ENCODE measurements around the gene MBNL1. TPM values are rescaled to one million over a fixed set of nuclear protein-coding genes. Genes with fewer than 3 reads are reported as not detected.

The MBNL1 gene
- polyA plus RNA-seq, 1 experiment: 203 TPM

- TF ChIP-seq CTCF (IDR thresholded peaks at IDR 0.05; ENCODE audit: insufficient read depth, low read depth, low read length): no peak
- POLR2A ChIA-PET: no interaction called here
- CTCF ChIA-PET: interaction anchor here (1.2 kb wide), 1 partner anchor 33 kb away, joined by 3 read pairs; no protein-coding TSS in a partner anchor
- Histone ChIP-seq H3K36me3 (ENCODE audit: control insufficient read depth, insufficient read depth, low read length) (no peaks in the 10 kb centered on the region), H3K4me3 (ENCODE audit: low read depth, low read length) (no peak overlapping the region), H3K27me3 (ENCODE audit: control insufficient read depth, insufficient read depth, low read length) (no peaks in the 10 kb centered on the region)
- DNase-seq (ENCODE audit: low read depth): no peak
Observed at GRCh38 chr3:152317956-152318355, 49.2 kb downstream of the MBNL1 start.

GRCh38 chr3:152318512-152318911, 49.8 kb downstream of the MBNL1 start:
- ChIA-PET POLR2A (no interaction called here), CTCF (interaction anchor here (0.8 to 1.2 kb wide), 2 partner anchors 15 to 34 kb away, joined by 3 read pairs; no protein-coding TSS in a partner anchor)
- TF ChIP-seq CTCF (IDR thresholded peaks at IDR 0.05; ENCODE audit: insufficient read depth, low read depth, low read length): no peak
- Histone ChIP-seq H3K36me3 (ENCODE audit: control insufficient read depth, insufficient read depth, low read length) (no peaks in the 10 kb centered on the region), H3K27me3 (ENCODE audit: control insufficient read depth, insufficient read depth, low read length) (no peaks in the 10 kb centered on the region), H3K4me3 (ENCODE audit: low read depth, low read length) (no peak overlapping the region)
- DNase-seq (ENCODE audit: low read depth): no peak

GRCh38 chr3:152319256-152319655, 50.5 kb downstream of the MBNL1 start:
- DNase-seq (ENCODE audit: low read depth): no peak
- H3K4me3 ChIP-seq (ENCODE audit: low read depth, low read length): no peak overlapping the region
- H3K36me3 ChIP-seq (ENCODE audit: control insufficient read depth, insufficient read depth, low read length): no peaks in the 10 kb centered on the region
- no peak for TF ChIP-seq CTCF (IDR thresholded peaks at IDR 0.05; ENCODE audit: insufficient read depth, low read depth, low read length)
- POLR2A ChIA-PET: no interaction called here
- CTCF ChIA-PET: no interaction called here
- H3K27me3 ChIP-seq (ENCODE audit: control insufficient read depth, insufficient read depth, low read length): no peaks in the 10 kb centered on the region

- DNase-seq (ENCODE audit: low read depth): no peak
- ChIA-PET CTCF (no interaction called here), POLR2A (interaction anchor here (0.7 kb wide), 1 partner anchor 90 kb away, joined by 3 read pairs; no protein-coding TSS in a partner anchor)
- no peak for TF ChIP-seq CTCF (IDR thresholded peaks at IDR 0.05; ENCODE audit: insufficient read depth, low read depth, low read length)
- H3K27me3 ChIP-seq (ENCODE audit: control insufficient read depth, insufficient read depth, low read length): no peaks in the 10 kb centered on the region
- H3K36me3 ChIP-seq (ENCODE audit: control insufficient read depth, insufficient read depth, low read length): no peaks in the 10 kb centered on the region
- no peak overlapping the region for H3K4me3 ChIP-seq (ENCODE audit: low read depth, low read length)
Observed at GRCh38 chr3:152319831-152320617, 51.3 kb downstream of the MBNL1 start.

GRCh38 chr3:152321200-152321954, 52.6 kb downstream of the MBNL1 start:
- Histone ChIP-seq H3K4me3 (ENCODE audit: low read depth, low read length) (no peak overlapping the region), H3K27me3 (ENCODE audit: control insufficient read depth, insufficient read depth, low read length) (no peaks in the 10 kb centered on the region), H3K36me3 (ENCODE audit: control insufficient read depth, insufficient read depth, low read length) (no peaks in the 10 kb centered on the region)
- POLR2A ChIA-PET: interaction anchor here (0.6 to 0.7 kb wide), 2 partner anchors 52 to 61 kb away, joined by 4 read pairs; no protein-coding TSS in a partner anchor
- no peak for DNase-seq (ENCODE audit: low read depth)
- no peak for TF ChIP-seq CTCF (IDR thresholded peaks at IDR 0.05; ENCODE audit: insufficient read depth, low read depth, low read length)
- CTCF ChIA-PET: no interaction called here

Measured in BJ (cell line).